NCI-H82 (cell line): ENCODE data around the gene JAG1.
A peak's percentile ranks its signal among the peaks of the same experiment; 100 is the strongest.

ENCODE experiments used
- DNase-seq: peaks from one replicate; lab custom pipeline; 2025; lab: John Stamatoyannopoulos, UW

Gene JAG1

GRCh38 chr20:10699489-10699888 is 25.7 kb upstream of the JAG1 start:
- DNase-seq, result no peak

- DNase-seq, result peak; percentile 19
Observed at GRCh38 chr20:10696650-10697049, 22.9 kb upstream of the JAG1 start.

DNA sequence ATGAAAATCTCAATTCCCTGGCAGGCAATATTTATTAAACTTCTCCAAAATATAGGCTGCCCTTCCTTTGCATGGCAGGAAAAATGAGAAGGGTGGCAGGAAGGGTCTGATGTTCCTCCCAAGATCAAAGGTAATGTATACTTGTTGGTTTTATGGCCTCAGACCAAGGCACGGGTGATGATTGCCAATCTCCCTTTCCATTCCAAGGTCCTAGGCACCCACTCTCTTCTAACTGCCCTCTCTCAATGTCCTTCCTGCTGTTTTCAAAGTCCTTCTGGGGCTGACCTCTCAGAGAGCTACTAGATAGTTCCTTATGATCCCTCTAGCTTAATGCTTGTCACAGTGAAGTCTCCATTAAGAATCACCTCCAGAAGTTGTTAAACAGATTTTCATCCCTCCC is 15.6 kb upstream of the JAG1 start:
- DNase-seq, result no peak

DNA sequence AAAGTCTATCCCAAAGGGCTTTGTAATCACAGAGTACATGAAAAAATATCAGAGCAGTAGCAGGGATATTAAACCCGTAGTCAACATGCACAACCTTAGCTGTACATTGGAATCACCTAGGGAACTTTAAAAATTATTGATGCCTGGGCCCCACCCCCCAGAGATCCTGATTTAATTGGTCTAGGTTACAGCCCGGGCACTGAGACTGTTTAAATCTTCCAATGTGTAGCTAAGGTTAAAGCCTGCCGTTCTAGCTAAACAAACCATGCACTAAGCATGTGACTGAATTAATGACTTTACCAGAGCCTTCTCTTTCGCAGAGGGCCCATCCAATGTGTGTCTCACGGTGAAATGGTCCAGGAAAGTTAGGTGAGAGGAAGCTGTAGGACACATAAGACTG is 14.1 kb upstream of the JAG1 start:
- no peak for DNase-seq

- DNase-seq, result peak; percentile 95
Observed at GRCh38 chr20:10686356-10687133, 12.7 kb upstream of the JAG1 start.

DNA sequence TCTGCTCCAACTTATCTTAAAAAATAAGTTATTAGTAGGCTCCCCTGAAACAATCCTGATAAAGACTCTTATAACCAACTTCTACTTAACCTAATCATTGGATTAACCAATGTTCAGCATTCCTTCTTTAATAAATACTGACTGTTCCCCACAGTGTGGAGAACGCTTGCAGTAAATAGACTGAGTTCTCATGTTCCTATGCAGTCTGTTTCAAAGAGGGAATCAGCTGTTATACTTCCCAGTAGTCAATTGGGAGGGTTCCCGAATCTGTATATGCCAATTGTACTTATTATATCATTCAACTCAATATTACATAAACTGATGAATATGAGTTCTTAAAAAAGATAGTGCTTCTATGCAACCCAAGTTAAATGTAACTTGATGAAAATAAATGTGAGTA is 9.7 kb upstream of the JAG1 start:
- no peak for DNase-seq

- no peak for DNase-seq
Observed at GRCh38 chr20:10682939-10683338, 9.1 kb upstream of the JAG1 start.

- no peak for DNase-seq
Observed at GRCh38 chr20:10681494-10681893, 7.7 kb upstream of the JAG1 start.

- no peak for DNase-seq
Observed at GRCh38 chr20:10680571-10680970, 6.8 kb upstream of the JAG1 start.

- DNase-seq, result no peak
Observed at GRCh38 chr20:10679269-10679668, 5.5 kb upstream of the JAG1 start.

GRCh38 chr20:10676518-10676917 is 2.7 kb upstream of the JAG1 start:
- no peak for DNase-seq

- DNase-seq, result no peak
Observed at GRCh38 chr20:10675450-10675848, 1.6 kb upstream of the JAG1 start.

DNA sequence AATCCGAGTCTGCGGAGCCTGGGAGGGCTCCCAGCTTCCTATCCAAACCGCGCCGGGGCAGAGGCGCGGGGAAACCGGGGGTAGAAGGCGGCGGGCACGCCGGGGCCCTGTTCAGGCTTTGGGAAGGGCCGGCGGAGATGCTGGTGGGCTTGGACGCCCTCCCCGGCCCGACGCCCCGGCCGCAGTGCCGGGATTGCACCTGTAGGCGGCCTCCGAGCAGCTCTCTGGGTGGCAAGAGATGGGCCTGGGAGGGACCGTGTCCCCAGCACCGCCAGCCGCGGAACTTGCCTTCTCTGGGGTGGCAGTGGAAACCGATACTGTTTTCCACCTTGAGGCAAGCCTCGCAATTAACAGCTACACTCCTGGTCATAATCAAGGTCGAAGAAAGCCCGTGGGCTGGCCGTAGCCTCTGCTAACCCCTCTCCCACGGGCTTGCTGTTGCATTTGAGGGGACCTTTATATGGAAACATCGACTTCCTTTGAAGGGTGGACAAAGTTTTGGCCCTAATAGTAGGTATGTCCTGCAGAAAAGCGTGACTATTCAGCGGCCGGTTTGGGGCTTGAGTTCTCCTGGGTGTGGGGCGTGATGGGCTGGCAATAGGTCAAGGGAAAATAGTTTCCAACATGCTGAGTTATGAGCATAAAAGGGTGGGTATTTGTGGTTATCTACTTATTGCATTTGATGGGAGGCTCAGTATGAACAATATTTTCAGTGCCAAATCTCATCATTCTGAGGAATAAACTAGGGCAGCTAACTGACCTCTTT is 1.1 kb upstream of the JAG1 start:
- peak; percentile 82 for DNase-seq

- DNase-seq, result peak; percentile 73
Observed at GRCh38 chr20:10673176-10673841, 490 bp downstream of the JAG1 start.

GRCh38 chr20:10672624-10673127 is 1.1 kb downstream of the JAG1 start:
- DNase-seq, result no peak

DNA sequence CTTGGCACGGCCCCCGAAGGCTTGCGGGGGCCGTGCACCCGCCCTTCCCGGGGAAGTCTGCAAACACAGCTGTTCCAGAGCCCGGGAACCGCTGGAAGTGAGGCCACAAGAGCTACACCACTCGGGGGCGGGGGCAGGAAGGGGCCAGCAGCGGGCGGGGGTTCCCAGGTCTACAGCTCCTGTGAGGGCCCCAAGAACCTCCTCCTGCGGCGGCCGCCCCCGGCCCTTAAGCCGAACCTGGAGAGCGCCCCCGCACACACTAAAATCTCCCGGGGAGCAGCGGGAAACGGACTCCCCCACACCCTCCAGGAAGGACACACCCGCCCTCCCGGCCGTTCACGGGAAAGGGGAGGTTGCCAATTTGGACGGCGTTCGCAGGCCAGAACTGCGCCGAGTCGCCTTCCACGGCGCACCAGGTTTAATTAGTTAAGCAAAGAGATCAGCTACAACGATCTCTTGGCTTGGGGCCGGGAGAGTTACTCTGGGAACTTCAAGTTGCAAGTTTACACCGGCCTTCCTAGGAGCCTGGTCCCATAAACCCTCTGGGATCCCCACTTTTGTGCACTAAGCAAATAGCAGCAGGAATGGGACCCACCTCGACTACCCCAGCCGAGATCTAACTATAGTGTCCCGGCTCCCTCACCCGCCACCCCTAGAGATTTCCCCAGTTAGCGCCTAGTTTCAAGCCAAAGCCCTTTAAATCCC is 1.7 kb downstream of the JAG1 start:
- peak; percentile 82 for DNase-seq

DNA sequence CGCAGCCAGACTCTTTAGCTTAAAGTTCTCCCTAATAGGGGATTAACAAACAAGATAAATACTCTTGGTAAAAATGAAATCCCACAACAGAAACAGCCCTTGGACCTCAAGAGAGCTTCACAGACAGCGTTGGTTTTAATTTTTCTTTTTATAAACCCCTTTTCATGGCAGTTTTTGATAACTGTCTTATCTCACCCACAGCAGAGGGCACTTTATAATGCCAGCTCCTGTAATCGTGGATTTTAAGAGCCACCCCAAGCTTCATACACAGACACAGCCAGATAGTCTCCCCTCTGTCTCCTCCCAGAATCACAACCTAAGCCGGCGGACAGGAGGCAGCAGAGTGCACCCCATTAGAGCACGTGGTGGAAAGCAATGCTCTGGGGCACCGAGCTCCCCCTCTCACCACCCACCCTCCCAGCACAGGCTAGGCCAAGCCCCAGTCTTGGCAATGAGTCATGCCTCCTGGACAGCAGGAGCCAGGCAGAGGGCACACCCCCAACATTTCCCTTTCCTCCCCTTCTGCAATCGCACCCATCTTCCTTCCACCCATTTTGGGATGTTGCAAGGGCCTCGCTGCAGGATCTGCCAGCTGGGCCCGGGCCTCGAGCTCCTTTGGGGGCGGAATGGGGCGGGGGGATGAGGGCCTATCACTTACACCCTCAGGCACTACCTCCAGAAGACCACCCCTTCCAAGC is 2.4 kb downstream of the JAG1 start:
- peak; percentile 52 for DNase-seq

GRCh38 chr20:10670501-10671220 is 3.1 kb downstream of the JAG1 start:
- peak; percentile 84 for DNase-seq

DNA sequence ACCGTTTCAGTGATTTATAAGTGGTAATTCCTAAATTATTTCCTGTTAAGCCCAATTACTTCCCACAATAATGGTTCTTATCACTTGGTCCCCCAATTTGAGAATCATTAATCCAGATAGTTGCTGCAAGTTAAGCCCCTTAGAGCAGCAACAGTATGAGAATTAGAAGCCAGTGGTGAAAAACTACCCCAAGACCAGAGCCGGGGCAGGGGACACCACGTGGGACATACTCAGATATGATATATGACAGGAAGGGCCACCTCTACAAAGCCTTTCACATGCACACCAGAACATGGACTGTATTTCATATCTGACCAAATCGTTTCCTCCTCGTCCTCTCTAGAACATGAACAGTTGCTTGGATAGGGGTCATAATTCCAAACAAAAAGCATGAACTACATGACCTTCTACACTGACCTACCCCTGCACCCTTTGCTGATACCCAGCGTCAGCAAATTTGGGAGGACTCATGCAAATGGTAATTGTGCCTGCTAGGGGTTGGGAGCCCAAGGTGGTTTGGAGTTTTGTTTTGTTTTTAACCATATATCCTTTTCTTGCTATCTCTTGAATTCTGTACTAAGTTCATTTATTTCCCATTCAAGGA is 3.9 kb downstream of the JAG1 start:
- DNase-seq, result peak; percentile 24

- DNase-seq, result no peak
Observed at GRCh38 chr20:10668677-10669368, 5.0 kb downstream of the JAG1 start.
